Retinal pigment epithelial cell (primary cell): ENCODE data around the gene NUDC.

ENCODE experiments used
- DNase-seq: peaks from one replicate; pipeline ENCODE4 v3.0.0-alpha.2; 2010; ENCODE audit warnings: low read depth
- H3K4me3 ChIP-seq: 2 replicates; pipeline ENCODE4 v1.5.1; 2011; ENCODE audit warnings: mild to moderate bottlenecking, low read length, control low read depth, moderate library complexity
- CTCF ChIP-seq: conservative IDR thresholded peaks from 2 replicates; pipeline ENCODE4 v1.5.1; 2011; ENCODE audit warnings: low read depth, low read length, control low read depth, inconsistent platforms

NUDC gene

DNA sequence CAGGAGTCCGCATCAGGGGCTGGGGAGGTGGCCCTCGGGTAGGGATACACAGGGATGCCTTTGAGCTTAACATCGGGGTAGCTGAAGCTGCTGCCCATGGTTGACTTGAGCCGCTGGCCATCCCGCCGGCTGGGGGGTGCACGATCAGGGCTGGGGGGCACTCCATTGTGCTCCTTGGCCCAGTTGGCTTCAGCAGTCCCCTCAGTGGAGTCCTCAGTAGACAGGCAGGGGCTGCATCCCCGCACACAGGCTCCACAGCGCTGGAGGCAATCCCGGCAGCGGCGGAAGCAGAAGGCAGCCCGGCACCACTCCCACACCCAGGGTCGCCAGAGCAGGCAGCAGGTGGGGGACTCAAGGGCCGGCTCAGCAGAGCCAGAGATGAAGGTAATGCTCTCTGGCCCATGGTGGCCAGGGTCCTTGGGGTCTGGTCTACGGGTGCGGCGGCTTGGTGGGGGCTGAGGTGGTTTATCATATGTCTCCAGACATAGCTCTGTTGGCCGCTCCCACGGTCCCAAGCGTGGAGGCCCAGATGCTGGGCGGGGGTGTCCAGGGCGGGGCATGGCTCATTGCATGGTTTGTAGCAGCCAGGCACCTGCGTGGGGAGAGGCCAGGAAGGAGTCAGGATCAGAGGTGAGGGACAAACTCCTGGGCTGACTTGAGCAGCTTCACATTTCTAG is 30.4 kb downstream of the NUDC start:
- H3K4me3 ChIP-seq = no peak overlapping the region
- TF ChIP-seq CTCF = no peak
- DNase-seq = no peak

- no peak for TF ChIP-seq CTCF
- H3K4me3 ChIP-seq = no peak overlapping the region
- no peak for DNase-seq
Measured at GRCh38 chr1:26953374-26953773, 31.8 kb downstream of the NUDC start.

GRCh38 chr1:26956321-26956720 is 34.8 kb downstream of the NUDC start:
- no peak for TF ChIP-seq CTCF
- no peak for DNase-seq
- H3K4me3 ChIP-seq = no peak overlapping the region

DNA sequence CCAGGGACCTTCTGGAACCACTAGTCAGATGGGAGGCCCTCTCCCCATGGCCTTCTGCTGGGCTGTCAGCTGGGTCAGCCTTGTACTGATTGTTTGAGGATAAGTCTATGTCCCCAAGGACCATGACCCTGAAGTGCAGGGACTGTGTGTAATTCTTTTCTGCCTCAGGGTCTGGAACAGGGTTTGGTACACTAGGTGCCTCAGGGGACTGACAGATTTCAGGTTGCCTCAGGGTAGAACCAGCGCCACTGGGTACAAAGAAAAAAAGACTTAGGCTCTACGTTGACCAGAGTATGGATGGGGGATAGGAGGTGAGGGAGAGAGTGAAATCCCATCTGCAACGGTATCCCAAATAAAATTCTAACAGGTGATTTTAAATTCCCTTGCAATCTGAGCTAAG is 35.8 kb downstream of the NUDC start:
- no peak overlapping the region for H3K4me3 ChIP-seq
- TF ChIP-seq CTCF = no peak
- no peak for DNase-seq

DNA sequence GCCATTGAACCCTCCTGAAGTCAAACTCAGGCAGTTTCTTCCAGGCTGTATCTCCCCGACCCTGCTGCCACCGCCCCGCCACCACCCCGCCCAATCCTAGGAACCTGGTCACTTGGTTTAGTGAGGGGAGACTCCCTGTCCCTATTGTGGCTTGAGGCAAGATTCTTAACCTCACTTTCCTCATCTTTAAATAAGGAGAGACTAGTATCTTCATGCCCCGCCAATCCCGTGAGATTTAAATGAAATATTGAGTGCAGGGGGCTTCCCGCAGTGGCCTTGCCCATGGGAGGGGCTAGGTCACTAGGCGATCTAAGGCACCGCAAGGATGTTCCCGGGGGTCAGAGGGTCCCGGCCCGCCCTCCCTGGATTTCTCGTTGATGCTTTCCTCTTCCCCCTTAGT is 37.7 kb downstream of the NUDC start:
- no peak overlapping the region for H3K4me3 ChIP-seq
- TF ChIP-seq CTCF = no peak
- DNase-seq = no peak

GRCh38 chr1:26959722-26960624 is 38.4 kb downstream of the NUDC start, which contains the start of gene KDF1:
TSS of gene KDF1 (minus strand) at chr1:26960468. CDS start at chr1:26952380, 8,088 bp downstream.
- peak within 1 kb of the TSS; percentile 26 for H3K4me3 ChIP-seq
- DNase-seq = no peak
- TF ChIP-seq CTCF = no peak
